CD4-positive, alpha-beta T cell treated with Interleukin-6 at 100 ng/mL for 8 hours (primary cell): Measurements from ENCODE around the gene AKAP12.

Source experiments
- DNase-seq: peaks from one replicate; pipeline ENCODE4 v3.0.0-alpha.2; 2020; ENCODE audit warnings: mixed read lengths, low spot score

AKAP12 gene, protein sequence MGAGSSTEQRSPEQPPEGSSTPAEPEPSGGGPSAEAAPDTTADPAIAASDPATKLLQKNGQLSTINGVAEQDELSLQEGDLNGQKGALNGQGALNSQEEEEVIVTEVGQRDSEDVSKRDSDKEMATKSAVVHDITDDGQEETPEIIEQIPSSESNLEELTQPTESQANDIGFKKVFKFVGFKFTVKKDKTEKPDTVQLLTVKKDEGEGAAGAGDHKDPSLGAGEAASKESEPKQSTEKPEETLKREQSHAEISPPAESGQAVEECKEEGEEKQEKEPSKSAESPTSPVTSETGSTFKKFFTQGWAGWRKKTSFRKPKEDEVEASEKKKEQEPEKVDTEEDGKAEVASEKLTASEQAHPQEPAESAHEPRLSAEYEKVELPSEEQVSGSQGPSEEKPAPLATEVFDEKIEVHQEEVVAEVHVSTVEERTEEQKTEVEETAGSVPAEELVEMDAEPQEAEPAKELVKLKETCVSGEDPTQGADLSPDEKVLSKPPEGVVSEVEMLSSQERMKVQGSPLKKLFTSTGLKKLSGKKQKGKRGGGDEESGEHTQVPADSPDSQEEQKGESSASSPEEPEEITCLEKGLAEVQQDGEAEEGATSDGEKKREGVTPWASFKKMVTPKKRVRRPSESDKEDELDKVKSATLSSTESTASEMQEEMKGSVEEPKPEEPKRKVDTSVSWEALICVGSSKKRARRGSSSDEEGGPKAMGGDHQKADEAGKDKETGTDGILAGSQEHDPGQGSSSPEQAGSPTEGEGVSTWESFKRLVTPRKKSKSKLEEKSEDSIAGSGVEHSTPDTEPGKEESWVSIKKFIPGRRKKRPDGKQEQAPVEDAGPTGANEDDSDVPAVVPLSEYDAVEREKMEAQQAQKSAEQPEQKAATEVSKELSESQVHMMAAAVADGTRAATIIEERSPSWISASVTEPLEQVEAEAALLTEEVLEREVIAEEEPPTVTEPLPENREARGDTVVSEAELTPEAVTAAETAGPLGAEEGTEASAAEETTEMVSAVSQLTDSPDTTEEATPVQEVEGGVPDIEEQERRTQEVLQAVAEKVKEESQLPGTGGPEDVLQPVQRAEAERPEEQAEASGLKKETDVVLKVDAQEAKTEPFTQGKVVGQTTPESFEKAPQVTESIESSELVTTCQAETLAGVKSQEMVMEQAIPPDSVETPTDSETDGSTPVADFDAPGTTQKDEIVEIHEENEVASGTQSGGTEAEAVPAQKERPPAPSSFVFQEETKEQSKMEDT (N-terminal part only)

DNA sequence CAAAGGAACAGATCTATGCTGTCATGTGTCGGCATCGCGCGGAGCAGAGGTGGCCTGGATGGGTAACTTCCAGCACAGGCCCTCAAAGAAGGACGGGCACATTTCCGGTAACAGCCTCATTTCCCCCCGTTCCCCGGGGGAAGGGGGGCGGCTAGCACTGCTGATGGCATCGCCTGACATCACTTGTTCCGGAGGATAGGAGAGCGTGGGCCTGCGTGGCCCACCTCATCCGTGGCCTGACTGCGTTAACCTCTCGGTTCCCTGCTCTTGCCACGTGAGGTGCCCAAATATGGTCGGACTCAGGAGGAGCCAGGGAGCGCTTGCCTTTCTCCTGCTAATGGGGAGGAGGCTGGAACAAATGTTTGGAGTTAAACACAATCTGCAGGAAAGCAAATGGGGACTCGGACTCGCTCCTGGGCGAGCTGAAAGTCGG lies at the start of gene AKAP12:
TSS of gene AKAP12 (plus strand) at position 365 of the 433 bp plus-strand sequence. CDS start 596 bp downstream, outside the sequence.
- DNase-seq: no peak

DNA sequence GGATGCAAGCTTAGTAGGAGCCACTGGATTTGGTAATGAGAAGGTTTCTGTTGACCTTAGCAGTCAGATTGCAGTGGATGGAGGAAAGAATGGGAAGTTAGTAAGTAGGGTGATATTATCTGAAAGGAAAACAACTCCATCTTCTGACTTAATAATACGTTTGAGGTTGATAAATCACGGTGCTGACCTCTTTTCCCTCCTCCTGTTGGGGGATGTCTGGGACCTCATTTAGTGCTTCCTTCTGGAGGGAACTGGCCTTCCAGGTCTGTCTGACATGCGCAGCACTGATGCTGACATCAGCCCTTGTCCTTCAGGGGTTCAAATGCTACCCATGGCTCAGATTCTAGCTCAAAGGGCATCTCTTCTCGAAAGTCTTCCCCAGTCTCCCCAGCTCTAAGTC lies 48.2 kb upstream of the AKAP12 start:
- DNase-seq: no peak

DNA sequence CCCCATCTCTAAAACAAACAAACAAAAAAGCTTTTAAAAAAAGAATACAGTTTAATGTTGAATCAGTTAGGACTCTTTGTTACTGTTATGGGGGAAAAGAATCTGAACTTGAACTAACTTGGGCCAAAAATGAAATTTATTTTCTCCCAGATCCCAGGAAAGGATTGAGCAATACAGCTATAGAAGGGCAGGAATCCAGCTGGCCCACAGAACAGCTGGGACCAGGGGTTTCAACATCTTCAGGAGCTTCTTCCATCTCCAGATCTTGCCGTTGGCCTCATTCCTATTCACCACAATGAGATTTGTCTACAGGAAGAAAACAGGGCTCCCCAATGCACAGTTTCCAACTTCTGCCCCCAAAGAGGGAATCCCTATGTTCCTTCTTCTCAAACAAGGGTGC lies 43.2 kb upstream of the AKAP12 start:
- no peak for DNase-seq

DNA sequence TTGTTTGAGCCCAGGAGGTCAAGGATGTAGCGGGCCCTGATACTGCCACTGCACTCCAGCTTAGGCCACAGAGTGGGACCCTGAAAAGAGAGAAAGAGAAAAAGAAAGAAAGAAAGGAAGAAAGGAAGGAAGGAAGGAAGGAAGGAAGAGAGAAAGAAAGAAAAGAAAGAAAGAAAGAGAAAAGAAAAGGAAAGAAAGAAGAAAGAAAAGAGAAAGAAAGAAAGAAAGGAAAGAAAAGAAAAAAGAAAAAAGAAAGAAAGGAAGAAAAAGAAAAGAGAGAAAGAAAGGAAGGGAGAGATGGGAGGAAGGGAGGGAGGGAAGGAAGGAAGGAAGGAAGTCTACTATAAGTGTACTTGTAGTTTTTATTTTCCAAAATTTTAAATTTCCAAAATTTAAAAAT lies 42.2 kb upstream of the AKAP12 start:
- DNase-seq: no peak

DNA sequence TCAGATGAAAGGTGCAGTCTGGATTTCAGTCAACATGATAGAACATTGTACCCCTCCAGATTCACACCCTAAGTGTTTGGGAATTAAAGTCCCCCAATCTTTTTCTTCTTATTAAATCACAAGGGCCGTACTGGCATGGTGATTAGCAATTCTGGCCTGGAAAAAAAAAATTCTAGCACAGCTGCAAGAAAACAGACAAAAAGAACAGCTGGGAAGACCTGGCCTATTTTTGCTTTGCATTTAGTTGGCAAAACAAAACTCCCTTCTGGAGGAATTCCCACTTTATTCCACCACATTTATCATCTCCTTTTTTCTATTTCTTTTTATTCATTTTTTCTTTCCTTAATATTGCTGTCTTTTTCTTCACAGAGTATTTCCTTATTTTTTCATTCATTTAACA lies 39.8 kb upstream of the AKAP12 start:
- DNase-seq: no peak

DNA sequence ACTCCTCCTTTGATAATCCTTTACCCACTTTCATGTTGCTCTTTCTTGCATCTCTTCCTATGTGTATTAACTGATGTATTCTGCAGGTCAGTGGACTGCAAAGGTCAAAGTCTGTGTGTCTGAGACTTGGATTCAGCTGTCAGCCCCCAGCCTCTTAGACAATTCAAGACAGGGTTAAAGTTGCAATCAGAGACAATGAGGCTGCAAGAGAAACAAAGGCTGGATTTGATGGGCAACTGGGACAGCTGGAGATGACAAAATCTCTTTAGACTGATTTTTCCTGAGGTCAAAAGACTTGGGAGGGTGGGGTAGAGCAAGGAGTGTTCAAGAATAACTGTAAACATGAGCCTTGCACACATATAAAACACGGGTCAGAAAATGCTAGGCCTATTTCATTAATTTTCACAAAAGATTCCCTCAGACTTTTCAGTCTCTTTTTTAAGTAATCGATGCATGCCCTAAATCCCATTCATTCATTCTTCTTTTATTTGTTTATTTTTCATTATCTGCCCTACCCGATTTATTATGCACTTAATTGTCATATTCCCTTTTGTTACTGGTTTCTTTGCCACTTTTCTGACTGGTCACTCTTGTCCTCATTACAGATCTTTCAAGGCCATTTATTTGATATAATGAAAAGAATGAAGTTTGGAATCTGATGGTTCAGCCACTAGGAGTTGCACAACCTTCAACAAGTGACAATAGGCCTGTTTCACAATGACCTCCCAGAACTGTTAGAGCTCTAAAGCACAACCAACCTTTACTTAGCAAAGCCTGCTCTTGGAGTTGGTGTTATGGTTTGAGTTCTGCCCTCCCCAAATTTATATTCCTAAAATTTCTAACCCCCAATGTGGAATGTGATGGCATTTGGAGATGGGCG lies 33.8 kb upstream of the AKAP12 start:
- no peak for DNase-seq

DNA sequence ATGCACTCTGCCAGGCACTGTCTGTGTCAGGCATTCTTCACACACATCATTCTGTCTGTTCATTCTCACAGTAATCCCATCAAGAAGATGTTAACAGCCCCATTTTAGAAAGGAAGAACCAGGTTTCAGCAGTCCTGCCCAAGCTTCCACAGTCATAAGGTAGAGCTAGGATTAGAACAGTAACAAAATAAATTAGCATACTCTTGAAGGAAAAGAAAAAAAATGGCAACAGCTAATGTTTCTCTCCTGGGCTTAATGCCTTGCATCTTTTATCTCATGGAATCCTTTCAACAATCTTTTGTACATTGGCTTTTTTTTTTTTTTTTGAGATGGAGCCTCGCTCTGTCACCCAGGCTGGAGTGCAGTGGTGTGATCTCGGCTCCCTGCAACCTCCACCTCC lies 32.1 kb upstream of the AKAP12 start:
- no peak for DNase-seq

DNA sequence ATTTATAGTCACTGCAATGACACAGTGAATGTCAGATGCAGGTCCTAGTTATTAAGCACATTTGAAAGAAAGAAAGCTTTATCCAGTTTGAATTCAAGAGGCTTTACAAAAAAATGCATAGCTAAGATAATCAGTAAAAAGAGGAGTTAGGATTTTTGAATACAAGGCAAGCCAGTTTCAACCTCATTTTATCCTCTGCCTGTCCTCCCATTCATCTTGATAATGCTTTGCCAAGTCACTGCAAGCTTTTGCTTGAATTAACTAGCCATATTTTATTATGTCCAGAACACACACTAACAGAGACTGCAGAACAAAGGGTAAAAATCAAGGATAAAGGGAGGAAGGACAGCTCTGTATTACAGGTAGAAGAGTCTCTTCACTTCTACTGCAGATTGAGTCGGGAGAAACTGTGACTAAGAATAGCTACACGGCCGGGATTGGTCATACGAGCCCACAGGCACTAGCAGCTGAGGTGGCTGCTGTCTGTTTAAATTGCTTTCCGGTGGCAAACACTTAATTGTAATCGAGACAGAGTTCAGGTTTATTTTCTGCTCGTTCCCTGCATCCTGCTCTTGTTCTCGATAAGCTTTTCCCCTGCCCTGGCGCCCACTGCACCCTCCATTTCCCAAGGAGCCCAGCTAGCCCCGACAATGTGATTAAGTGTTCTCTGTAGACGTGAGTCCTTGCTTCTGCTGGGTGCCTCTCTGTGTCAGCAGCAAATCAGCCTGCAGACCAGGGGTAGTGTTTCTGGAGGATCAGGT lies 30.5 kb upstream of the AKAP12 start:
- DNase-seq: no peak

DNA sequence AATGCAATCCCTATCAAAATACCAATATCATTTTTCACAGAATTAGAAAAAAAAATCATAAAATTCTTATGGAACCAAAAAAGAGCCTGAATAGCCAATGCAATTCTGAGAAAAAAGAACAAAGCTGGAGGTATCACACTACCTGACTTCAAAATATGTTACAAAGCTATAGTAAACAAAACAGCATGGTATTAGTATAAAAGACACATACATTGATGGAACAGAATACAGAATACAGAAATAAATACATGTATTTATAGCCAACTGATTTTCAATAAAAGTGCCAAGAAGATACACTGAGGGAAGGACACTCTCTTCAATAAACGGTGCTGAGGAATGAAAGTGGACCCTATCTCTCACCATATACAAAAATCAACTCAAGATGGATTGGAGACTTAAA lies 28.7 kb upstream of the AKAP12 start:
- DNase-seq: no peak

DNA sequence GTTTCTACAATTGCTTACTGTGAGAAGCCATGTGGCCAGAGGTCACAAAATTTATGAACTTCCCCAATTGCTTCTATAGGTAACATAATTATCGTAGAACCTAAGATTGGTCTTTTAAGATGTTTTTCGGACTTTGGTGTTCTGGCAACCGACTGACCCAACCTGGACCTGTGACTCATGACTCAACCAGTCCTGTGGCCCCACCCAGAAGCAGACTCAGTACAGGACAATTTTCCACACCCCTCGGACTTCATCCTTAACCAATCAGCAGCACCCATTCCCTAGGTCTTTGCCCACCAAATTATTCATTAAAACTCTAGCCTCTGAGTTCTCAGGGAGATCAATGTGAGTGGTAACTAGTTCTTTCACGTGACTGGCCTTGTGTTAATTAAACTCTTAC lies 26.4 kb upstream of the AKAP12 start:
- DNase-seq: no peak

DNA sequence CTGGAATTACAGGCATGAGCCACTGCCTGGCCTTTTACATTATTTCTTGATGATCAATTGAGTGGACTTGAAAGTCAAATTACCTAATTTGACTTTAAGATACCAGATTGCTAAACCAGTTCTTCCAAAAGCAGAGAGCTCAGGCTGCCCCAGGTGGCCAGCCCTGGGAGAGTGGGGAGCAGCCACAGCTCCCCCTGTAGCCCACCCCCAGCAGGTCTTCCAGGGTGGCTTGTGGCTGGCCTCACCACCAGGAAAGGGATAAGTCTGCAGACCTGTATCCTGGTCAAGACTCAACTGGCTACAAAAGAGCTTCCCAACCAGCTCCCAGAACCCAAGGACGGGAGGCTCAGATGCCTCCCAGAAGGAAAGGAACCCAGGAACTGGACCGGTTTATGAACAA lies 23.8 kb upstream of the AKAP12 start:
- DNase-seq: no peak

DNA sequence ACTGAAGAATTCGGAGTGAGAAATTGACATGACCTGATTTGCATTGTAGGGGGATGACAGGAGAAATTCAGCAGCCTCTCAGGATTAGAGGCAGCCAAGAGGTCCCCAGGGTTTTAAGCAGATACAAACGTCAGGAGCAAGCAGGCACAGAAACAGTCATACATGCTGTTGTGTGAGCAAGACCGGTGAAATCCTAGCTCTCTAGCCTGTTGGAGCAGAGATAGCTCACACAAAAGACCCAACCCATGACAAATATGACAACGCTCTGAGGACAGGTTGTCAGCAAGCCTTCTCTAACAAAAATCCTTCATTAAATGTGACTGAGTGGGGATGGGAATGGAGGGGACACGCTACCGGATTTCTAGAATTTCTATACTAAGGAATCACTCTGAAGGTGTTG lies 23.0 kb upstream of the AKAP12 start:
- DNase-seq: no peak

DNA sequence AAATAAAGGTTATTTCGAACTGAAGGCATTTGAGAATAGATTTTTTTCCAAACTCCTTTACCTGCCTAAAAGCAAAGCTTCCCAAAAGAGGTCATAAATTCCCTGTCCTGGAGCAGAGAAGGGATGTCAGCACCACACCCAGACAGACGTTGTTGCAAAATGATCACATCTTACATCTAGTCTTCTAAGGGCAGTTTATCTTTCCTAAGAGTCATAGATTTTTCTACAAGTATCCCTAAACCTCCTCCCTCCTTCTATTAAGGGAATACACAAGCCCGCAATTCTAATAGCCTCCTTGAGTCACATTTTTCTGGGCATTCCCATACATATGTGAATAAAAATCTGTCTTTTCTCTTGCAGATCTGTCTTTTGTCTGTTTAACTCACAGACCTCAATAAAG lies 20.6 kb upstream of the AKAP12 start:
- no peak for DNase-seq

DNA sequence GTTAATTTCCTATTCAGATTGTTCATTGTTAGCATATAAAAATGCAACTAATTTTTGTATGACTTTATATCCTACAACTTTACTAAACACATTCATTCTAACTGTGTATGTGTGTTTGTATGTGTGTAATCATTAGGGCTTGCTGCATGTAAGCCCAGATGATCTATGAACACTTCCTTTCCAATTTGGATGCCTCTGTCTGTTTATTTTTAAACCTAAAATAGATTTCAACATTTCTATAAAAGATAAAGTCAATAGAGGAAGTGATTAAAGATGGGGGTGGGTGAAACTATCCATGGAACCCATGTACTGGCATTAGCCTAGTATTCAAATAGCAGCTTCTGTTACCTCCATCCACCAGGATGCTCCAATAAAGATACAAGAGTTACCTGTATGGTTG lies 15.7 kb upstream of the AKAP12 start:
- DNase-seq: no peak

DNA sequence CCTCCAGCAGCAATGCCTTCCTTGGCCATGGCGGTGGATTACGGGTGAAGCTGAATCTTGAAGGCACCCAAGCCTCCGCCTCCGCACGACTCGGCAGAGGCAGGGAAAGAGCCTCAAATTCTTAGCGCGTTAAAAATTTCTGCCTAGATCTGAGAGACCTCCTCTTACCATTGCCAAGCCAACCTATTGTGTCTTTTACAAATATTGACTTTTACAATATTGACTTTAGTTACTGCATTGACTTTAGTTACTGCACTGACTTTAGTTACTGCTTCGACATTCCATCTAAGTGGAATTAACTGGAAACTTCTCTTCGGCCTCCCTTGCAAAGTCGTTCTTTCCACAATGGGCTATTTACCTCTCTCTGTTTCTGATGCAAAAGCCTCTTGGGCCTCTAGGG lies 13.8 kb upstream of the AKAP12 start:
- no peak for DNase-seq

DNA sequence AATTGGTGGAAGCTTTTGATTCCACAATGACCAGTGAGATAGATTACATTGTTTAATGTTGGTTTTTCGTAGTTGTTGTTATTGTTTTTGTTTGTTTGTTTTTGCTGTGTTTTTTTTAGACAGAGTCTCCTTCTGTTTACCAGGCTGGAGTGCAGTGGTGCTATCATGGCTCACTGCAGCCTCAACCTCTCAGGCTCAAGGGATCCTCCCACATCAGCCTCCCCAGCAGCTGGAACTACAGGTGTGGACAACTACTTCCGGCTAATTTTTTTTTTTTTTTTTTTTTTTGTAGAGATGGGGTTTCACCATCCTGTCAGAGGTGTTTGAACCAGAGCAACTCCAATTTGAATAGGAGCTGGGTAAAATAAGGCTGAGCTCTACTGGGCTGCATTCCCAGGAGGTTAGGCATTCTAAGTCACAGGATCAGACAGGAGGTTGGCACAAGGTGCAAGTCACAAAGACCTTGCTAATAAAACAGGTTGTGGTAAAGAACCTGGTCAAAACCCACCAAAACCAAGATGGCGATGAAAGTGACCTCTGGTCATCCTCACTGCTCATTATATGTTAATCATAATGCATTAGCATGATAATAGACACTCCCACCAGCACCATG lies 10.9 kb upstream of the AKAP12 start:
- no peak for DNase-seq

DNA sequence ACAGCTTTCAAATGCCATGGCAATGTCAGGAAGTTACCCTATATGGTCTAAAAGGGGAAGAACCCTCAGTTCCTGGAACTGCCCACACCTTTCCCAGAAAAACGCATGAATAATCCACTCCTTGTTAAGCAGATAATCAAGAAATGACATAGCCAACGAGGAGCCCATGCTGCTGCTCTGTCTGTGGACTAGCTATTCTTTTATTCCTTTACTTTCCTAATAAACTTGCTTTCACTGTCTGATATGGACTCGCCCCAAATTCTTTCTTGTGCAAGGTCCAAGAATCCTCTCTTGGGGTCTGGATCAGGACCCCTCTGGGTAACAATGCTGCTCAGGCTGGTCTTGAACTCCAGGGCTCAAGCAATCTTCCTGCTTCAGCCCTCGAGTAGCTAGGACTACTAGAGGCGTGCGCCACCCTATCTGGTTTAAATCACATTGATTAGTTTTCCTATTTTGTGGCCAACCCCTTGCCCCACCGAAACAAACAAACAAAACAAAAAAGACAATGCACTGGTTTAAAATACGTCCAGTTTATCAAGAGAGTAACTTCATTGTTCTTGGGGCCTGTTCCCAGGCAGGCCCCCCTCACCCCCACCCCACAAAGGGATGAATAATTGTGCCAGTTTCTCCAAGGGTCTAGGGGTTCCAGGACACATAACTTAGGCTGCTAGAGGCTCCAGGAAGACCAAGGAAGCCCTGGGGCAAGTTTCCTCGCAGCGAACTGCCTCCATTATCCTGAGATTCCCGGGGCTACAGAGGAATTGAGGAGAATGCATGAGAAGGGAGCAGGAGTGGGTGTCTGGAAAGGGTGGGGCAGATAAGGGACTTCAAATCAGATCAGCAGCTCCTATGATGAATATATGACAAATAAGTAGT lies 10.1 kb upstream of the AKAP12 start:
- no peak for DNase-seq

DNA sequence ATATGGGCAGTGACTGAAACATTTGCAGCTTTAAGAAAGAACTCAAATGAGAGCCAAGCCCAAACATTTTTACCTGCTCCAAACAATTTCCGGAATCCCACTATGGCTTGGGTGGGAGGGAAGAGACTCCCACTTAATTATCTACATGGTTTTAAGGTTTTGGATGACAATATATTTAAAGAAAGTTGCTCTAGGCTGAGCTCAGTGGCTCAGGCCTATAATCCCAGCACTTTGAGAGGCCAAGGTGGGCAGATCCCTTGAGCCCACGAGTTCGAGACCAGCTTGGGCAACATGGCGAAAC lies 9.5 kb upstream of the AKAP12 start:
- no peak for DNase-seq

DNA sequence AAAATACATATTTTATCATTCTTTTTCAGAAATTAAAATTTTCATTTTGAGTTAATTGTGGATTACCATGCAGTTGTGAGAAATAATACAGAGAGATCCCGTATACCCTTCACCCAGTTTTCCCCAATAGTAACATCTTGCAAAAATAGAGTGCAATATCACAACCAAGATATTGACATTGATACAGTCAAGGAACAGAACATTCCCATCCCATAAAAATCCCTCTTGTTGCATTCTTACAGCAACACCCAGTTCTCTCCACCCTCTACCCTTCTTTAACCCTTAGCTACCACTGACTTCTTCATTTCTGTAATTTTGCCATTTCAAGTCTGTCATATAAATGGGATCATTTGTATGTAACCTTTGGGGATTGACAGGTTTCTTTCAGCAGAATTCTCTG lies 6.9 kb upstream of the AKAP12 start:
- no peak for DNase-seq
